ENCODE results near the gene CLASRP.

GRCh38 chr19:45100201-45100600, 61.4 kb downstream of the CLASRP start:
- TF ChIP-seq, protein P1, sequence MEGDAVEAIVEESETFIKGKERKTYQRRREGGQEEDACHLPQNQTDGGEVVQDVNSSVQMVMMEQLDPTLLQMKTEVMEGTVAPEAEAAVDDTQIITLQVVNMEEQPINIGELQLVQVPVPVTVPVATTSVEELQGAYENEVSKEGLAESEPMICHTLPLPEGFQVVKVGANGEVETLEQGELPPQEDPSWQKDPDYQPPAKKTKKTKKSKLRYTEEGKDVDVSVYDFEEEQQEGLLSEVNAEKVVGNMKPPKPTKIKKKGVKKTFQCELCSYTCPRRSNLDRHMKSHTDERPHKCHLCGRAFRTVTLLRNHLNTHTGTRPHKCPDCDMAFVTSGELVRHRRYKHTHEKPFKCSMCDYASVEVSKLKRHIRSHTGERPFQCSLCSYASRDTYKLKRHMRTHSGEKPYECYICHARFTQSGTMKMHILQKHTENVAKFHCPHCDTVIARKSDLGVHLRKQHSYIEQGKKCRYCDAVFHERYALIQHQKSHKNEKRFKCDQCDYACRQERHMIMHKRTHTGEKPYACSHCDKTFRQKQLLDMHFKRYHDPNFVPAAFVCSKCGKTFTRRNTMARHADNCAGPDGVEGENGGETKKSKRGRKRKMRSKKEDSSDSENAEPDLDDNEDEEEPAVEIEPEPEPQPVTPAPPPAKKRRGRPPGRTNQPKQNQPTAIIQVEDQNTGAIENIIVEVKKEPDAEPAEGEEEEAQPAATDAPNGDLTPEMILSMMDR (IDR thresholded peaks at IDR 0.05): no peak
- TF ChIP-seq POLR2A (IDR thresholded peaks at IDR 0.05) (no peak), POLR2AphosphoS5 (IDR thresholded peaks at IDR 0.05) (no peak)

Data from breast epithelium (tissue), 3 donors.